ENCODE data around the gene SLC27A3.

GRCh38 chr1:153801028-153801625 is 25.9 kb downstream of the SLC27A3 start:
- TF ChIP-seq OSR1 (CRISPR knock-in tag; IDR thresholded peaks at IDR 0.05) (no peak), TSHZ2 (CRISPR knock-in tag; IDR thresholded peaks at IDR 0.05) (no peak), ZFP30 (CRISPR knock-in tag; IDR thresholded peaks at IDR 0.05) (no peak), SNAI2 (CRISPR knock-in tag; IDR thresholded peaks at IDR 0.05) (no peak), ZC3H10 (CRISPR knock-in tag; IDR thresholded peaks at IDR 0.05) (no peak), ESRRG (CRISPR knock-in tag; IDR thresholded peaks at IDR 0.05) (no peak), CREB5 (CRISPR knock-in tag; IDR thresholded peaks at IDR 0.05; ENCODE audit: low read depth) (no peak), TOX (CRISPR knock-in tag; IDR thresholded peaks at IDR 0.05; ENCODE audit: borderline replicate concordance) (no peak), PPARA (CRISPR knock-in tag; IDR thresholded peaks at IDR 0.05; ENCODE audit: borderline replicate concordance) (no peak), ZNF8 (CRISPR knock-in tag; IDR thresholded peaks at IDR 0.05) (no peak)

Data from SK-N-SH treated with all-trans-retinoic acid at 6 μM for 48 hours (cell line).